ENCODE data around the gene SHH. TPM values are rescaled to one million over a fixed set of nuclear protein-coding genes. Genes with fewer than 3 reads are reported as not detected.
A peak's percentile ranks its signal among the peaks of the same experiment; 100 is the strongest.

Gene SHH
- total and polyA plus RNA-seq, 2 of the 13 experiments (the other 11 are each of a cell fraction or from before 2014, with no cell fraction given) = 1.9 to 3.4 TPM

- TF ChIP-seq ZNF142 (CRISPR knock-in tag; IDR thresholded peaks at IDR 0.05) = peak; percentile 59; the same call in 1 of the 2 replicates
- no peak for TF ChIP-seq WIZ (CRISPR knock-in tag; IDR thresholded peaks at IDR 0.05)
- peak; percentile 89 for TF ChIP-seq ZFX (CRISPR knock-in tag; IDR thresholded peaks at IDR 0.05; ENCODE audit: low read depth)
- no peak for TF ChIP-seq ZFAT (CRISPR knock-in tag; conservative IDR thresholded peaks at IDR 0.05)
- TF ChIP-seq ZNF713 (CRISPR knock-in tag; IDR thresholded peaks at IDR 0.05) = no peak
- TF ChIP-seq KDM4B (CRISPR knock-in tag; IDR thresholded peaks at IDR 0.05) = no peak
- 0 out of 2 replicates have a peak, but pooled peaks have one; percentile 40 for TF ChIP-seq KLF9 (CRISPR knock-in tag; IDR thresholded peaks at IDR 0.05; ENCODE audit: low read depth)
- 0 out of 2 replicates have a peak, but pooled peaks have one; percentile 56 for TF ChIP-seq ZNF678 (CRISPR knock-in tag; IDR thresholded peaks at IDR 0.05)
- no peak for TF ChIP-seq TCF7 (IDR thresholded peaks at IDR 0.05; ENCODE audit: low read depth)
- TF ChIP-seq GTF3A (CRISPR knock-in tag; conservative IDR thresholded peaks at IDR 0.05) = no peak
- TF ChIP-seq RNF2 (conservative IDR thresholded peaks at IDR 0.05; ENCODE audit: low read depth) = no peak; the same call in 1 of the 2 replicates
- TF ChIP-seq RFX3 (CRISPR knock-in tag; IDR thresholded peaks at IDR 0.05) = no peak
- TF ChIP-seq ZBTB21 (CRISPR knock-in tag; IDR thresholded peaks at IDR 0.05) = no peak
- TF ChIP-seq ZNF672 (CRISPR knock-in tag; IDR thresholded peaks at IDR 0.05) = no peak
- peak; percentile 65; the same call in 1 of the 2 replicates for TF ChIP-seq ZNF446 (CRISPR knock-in tag; IDR thresholded peaks at IDR 0.05)
- TF ChIP-seq, protein P1, sequence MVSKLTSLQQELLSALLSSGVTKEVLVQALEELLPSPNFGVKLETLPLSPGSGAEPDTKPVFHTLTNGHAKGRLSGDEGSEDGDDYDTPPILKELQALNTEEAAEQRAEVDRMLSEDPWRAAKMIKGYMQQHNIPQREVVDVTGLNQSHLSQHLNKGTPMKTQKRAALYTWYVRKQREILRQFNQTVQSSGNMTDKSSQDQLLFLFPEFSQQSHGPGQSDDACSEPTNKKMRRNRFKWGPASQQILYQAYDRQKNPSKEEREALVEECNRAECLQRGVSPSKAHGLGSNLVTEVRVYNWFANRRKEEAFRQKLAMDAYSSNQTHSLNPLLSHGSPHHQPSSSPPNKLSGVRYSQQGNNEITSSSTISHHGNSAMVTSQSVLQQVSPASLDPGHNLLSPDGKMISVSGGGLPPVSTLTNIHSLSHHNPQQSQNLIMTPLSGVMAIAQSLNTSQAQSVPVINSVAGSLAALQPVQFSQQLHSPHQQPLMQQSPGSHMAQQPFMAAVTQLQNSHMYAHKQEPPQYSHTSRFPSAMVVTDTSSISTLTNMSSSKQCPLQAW (CRISPR knock-in tag; IDR thresholded peaks at IDR 0.05) = peak; percentile 98
- TF ChIP-seq MED13 (CRISPR knock-in tag; IDR thresholded peaks at IDR 0.05) = peak; percentile 29; the same call in 1 of the 2 replicates
- TF ChIP-seq ZNF468 (CRISPR knock-in tag; IDR thresholded peaks at IDR 0.05) = no peak
- no peak for TF ChIP-seq ZNF343 (CRISPR knock-in tag; IDR thresholded peaks at IDR 0.05)
- TF ChIP-seq CREB3 (CRISPR knock-in tag; IDR thresholded peaks at IDR 0.05) = no peak
- TF ChIP-seq SP4 (CRISPR knock-in tag; IDR thresholded peaks at IDR 0.05) = no peak
Measured at GRCh38 chr7:155808549-155809331, 3.5 kb downstream of the SHH start (continued).

Measured in HepG2 (cell line).